GM15510 (cell line): ENCODE results near the gene THAP7.

Experiments used
- POLR2A ChIP-seq: IDR thresholded peaks from 3 replicates; pipeline ENCODE4 v1.6.1; 2011; ENCODE audit warnings: borderline replicate concordance; ENCODE audit not compliant: insufficient read length; ENCODE audit errors: extremely low read depth

The THAP7 gene

DNA sequence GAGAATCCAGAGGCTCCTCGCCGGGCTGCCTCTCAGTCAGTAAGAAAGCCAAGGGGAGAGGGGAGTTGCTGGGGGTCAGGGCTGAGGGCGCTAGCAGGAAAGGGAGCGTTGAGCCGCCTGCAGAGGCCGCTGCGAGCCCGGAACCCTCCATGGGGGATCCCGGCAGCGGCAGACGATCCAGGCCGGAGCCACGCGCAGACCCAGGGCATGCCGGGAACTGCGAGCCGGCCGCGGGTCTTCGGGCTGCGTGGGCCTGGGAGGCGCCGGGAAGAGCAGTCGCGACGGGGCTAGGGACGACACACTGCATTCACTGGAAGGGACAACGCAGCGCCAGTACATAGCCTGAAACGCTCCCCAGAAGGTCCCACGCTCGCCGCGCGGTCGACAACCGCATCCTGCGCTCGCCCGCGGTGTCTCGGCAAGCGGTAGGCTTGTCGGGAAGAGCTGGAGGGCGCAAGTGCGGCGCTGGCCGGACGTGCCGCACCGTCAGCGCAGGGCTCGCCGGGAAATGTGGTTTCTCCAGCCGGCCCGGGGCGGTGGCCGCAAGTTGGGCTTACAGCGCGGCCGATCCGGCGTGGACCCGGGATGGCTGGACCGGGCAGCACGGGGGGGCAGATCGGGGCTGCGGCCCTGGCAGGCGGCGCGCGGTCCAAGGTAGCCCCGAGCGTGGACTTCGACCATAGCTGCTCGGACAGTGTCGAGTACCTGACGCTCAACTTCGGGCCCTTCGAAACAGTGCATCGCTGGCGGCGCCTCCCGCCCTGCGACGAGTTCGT lies 19.9 kb downstream of the THAP7 start, which contains the start of gene LZTR1:
TSS of gene LZTR1 (plus strand) at position 511 of the 776 bp plus-strand sequence. CDS start at position 586, 75 bp downstream.
- peak; percentile 99 for TF ChIP-seq POLR2A

DNA sequence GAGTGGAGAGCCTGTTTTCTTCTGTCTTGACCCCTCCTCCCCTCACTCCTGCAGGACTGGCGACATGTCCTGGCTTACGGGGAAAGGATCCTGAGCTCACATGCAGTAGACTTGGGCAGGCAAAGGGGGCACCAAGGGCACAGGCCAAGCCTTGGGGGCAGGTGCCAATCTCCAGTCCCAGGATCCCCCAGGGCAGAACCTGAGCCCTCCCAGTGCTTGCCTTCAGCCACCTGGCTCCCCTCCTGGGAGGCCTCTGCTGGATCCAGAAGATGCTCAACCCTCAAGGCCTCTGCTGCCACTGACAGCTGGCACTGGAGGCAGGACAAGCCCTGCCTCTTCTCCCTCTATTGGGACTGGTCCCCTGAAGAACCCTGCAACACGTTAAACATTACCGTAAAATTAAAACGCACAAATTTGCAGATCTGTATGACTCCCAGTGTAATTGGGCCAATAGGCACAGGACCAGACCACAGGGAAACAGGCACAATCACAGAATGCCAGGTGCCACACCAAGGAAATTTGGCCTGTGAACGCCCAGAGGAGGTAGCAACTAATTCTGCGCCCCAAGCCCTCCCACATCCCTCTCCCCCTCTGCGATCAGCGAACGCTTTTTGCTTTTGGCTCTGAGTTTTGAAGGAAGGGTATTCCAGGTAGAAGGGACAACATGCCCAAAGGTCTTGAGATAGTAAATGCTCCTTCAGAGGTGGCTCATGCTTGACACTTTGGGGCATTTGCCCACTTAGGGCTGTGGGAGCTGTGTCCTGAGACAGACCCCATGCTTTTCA lies 20.8 kb downstream of the THAP7 start:
- no peak for TF ChIP-seq POLR2A

DNA sequence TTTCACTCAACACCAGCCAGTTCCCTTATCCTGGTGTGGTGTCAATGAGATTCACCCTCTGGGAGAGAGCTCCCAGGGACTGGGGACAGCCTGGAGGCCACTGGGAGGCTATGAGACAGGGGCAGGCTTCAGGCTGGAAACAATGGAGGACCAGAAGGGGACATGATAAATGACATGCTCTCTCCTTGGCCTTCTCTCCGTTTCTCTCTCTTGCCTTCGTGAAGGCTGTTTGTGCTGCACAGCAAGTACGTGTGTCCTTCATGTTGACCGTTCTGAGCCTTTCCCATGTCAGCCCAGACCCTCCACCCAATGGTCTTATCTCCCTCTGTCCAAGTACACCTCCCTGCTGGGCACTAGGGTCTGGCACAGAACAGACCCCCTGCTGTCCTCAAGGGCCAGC lies 21.4 kb downstream of the THAP7 start:
- no peak for TF ChIP-seq POLR2A

DNA sequence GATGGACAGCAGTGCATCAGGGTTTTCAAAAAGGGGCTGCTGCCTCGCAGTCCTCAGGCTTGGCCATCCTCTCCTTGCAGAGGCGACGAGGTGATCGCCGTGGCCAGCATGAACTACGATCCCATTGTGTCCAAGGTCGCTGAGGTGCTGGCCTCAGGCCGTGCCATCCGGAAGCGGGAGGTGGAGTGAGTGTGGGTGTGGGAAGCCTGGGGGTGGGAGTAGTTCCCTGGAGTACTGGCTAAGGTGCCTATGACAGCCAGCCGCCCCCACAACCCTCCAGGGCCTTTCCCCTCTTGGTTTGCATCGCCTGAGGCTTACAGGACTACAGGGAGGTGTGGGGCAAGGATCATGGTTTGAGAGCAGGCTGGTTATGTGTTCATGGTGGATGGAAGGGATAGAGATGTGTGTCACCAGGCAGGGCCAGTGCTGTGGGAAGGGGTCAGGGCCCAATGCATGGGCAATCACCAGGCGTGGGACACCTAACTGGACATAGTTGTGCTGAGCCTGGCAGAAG lies 21.9 kb downstream of the THAP7 start:
- TF ChIP-seq POLR2A: no peak

DNA sequence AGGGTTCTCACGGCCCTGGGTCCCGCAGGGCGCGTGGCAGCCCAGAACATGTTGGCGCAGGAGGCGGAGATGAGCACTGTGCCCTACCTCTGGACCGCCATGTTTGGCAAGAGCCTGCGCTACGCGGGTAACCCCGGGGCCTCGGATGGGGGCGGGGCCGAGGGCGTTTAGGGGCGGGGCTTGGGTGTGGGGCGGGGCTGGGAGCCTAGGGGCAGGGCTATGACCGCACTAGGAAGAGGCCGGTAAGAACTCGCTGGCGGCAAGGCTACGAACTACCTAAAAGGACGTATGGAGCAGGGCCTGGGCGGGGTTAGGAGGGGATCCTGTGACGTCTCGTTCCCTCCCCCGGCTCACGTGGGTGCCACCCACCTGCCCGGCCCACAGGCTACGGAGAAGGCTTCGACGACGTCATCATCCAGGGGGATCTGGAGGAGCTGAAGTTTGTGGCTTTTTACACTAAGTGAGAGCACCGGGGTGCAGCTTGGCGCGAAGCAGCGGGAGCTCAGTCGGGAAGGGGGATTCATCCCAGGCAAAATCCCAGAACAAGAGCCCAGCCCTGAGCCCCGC lies 22.6 kb downstream of the THAP7 start:
- TF ChIP-seq POLR2A: no peak

DNA sequence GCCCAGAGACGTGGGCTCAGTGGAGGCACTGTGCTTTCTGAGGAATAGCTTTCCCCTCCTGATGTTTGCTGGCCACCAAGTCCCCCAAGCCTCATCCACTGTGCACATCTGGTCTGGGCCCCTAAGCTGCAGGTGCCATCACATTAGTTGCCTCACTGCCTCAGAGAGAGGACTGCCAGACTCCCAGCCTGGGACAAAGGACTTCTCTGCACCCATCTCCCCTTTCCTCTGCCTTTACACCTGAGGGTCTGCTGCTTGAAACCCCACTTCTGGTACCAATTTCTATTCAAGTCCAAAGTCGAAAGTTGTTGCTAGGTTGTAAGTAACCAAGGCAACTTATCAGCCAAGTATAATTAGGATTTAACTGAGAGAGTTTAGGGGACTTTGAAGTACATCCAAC lies 23.5 kb downstream of the THAP7 start:
- TF ChIP-seq POLR2A: no peak

DNA sequence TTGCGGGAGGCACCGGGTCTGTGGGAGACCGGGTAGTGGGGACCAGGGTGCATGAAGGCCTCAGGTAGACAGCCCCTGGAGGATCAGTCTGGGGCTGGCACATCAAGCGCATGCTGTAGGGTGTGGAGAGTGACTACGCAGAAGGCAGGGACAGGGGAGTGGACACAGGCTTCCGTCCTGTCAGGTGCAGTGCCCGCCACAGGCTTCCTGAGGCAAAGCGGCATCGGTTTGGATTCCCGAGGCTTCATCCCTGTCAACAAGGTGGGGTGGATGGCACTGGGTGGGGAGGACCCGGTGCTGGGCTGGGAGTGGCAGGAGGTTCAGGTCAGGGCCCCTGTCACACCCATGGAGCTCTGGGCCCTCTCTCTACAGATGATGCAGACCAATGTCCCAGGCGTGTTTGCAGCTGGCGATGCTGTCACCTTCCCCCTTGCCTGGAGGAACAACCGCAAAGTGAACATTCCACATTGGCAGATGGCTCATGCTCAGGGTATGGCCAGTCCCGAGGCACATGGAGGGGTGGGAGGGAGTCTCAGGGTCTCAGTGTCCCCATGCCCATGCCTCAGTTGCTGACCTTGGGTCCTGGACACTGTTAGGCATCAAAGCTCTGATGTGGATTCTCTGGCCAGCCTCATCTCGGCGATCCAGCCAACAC lies 24.3 kb downstream of the THAP7 start:
- no peak for TF ChIP-seq POLR2A

DNA sequence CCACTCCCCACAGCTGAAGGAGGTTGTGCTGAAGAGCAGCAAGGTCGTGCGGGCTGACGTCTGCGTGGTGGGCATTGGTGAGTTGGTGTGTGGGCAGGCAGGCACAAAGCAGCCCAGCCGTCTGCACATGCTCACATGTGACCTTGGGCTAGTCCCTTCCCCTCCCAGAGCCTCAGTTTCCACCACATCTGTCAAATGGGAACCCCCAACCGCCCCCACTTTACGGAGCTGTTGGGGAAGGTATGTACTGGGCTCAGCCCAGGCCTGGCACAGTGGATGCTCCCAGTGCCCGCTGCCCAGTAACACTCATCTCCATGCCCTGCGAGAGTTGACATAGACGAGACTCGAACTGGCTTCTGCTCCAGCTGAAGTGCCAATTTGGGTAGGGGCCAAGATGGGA lies 24.9 kb downstream of the THAP7 start:
- no peak for TF ChIP-seq POLR2A

DNA sequence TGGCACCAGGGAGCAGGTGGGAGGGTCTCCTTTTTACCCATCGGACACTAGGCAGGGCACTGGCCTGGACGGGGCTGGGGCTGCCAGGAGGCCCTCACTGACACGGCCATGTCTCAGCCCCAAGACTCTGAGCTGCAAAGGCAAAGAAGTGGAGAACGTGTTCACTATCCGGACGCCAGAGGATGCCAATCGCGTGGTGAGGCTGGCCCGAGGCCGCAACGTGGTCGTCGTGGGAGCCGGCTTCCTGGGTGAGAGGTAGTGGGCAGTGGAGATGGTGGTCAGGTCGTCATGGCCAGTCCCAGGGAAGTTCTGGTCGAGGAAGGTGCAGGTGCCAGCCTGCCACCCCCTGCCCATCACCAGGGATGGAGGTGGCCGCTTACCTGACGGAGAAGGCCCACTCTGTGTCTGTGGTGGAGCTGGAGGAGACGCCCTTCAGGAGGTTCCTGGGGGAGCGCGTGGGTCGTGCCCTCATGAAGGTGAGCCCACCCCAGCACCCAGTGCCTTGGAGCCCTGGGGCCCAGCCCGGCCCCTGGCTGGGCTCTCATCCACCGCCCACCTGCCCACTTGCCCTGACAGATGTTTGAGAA lies 25.5 kb downstream of the THAP7 start:
- TF ChIP-seq POLR2A: no peak

DNA sequence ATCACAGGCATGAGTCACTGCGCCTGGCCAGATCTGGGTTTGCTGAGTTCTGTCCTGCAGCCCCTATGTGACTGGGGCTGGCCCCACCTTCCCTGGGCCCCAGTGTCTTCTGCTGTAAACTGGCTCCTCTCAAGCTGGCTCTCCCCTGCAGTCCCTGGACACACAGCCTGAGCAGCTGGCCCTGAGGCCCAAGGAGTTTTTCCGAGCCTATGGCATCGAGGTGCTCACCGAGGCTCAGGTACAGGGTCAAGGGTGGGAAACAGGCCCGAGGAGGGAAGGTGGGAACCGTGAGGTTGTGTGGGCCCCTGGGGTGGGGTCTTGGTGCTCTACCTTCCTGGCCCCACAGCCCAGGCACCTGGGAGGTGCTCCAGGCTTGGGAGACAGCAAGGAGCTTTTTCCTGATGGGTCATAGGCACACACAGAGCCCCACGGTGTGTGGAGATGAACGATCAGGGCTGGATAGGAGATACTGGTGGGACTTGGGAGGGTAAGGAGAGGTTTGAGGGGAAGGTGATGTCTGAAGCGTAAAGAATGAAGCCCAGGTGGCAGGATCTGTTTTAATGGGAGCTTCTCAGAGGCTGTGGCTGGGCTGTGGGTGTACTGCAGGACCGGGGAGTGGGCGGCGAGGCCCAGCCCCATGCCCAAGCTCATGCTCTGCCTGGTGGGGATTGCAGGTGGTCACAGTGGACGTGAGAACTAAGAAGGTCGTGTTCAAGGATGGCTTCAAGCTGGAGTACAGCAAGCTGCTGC lies 26.2 kb downstream of the THAP7 start:
- TF ChIP-seq POLR2A: no peak

DNA sequence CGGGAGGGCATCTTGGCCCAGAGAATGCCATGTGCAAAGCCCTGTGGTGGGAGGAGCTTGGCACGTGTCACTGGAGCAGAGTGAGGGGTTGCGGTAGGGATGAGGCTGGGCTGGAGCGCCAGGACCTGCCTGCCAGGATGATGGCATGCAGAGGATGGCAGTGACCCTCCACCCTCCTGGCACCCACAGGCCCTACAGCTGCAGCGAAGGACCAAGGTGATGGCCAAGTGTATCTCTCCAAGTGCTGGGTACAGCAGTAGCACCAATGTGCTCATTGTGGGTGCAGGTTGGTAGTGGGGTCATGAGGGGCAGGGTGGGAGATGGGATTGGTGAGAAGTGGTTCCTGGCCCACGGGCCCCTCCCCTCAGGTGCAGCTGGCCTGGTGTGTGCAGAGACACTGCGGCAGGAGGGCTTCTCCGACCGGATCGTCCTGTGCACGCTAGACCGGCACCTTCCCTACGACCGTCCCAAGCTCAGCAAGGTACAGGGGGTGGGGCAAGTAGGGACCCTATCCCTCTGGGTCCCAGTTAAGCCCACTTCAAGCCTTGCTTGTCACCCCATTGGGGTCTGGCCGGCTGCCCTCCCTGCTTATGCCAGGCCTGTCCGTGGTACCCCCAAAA lies 27.5 kb downstream of the THAP7 start:
- TF ChIP-seq POLR2A: no peak

DNA sequence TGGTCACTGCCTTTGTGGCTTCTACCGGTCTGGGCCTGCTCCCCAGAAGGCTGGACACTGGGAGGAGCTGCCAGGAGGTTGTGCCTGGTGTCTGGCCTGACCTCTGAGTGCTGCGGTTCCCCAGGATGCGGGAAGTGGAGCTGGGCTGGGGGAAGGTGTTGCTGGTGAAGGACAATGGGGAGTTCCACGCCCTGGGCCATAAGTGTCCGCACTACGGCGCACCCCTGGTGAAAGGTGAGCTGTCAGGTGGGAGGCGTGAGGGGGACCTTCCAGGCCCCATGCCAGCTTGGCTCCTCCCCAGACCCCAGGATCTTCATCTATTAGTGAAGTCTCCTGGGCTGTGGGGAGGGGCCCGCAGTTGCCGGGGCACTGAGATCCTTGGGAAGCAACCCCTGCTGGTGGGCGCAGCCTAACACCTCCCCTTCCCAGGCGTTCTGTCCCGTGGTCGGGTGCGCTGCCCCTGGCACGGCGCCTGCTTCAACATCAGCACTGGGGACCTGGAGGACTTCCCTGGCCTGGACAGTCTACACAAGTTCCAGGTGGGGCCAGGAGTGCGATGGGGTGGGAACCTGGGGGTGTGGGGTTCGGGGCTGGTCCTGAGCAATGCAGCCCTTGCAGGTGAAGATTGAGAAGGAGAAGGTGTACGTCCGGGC lies 28.2 kb downstream of the THAP7 start:
- TF ChIP-seq POLR2A: no peak
